Activated CD4-positive, CD25-positive, alpha-beta regulatory T cell treated with anti-CD3 and anti-CD28 coated beads, Interleukin-2, amount 50 U/mL, for 72 hours (primary cell): Measurements from ENCODE around the gene NR5A1.

Experiments used
- DNase-seq: peaks from one replicate; pipeline ENCODE4 v3.0.0; 2021

NR5A1 gene

GRCh38 chr9:124437086-124437485, 70.1 kb downstream of the NR5A1 start:
- no peak for DNase-seq

- no peak for DNase-seq
Observed at GRCh38 chr9:124436320-124436719, 70.9 kb downstream of the NR5A1 start.
